Stimulated activated CD4-positive, alpha-beta T cell treated with anti-CD3 and anti-CD28 coated beads, TNF-alpha, amount 100 ng/mL, for 1 hour (primary cell): ENCODE data around the gene ARHGEF3.

Experiments
- DNase-seq, 3 donors: peaks; one replicate each; pipeline ENCODE4 v3.0.0-alpha.2; 2020; ENCODE audit warnings: low read depth in 3 of 3, low spot score in 1 of 3

Gene ARHGEF3

GRCh38 chr3:56801662-56802377 lies at the start of gene ARHGEF3:
Gene ARHGEF3 (minus strand): TSS chr3:56801949. CDS start chr3:56801798, 151 bp downstream.
- DNase-seq: peak; percentile 69 to 90 (median 79)

- no peak for DNase-seq
These were observed 47.9 kb upstream of the ARHGEF3 start for GRCh38 chr3:56849698-56850097.

GRCh38 chr3:56845505-56845904 lies 43.8 kb upstream of the ARHGEF3 start:
- DNase-seq: no peak

GRCh38 chr3:56844536-56844935 lies 42.8 kb upstream of the ARHGEF3 start:
- no peak for DNase-seq

- no peak for DNase-seq
These were observed 38.3 kb upstream of the ARHGEF3 start for GRCh38 chr3:56839784-56840715.

GRCh38 chr3:56838448-56838847 lies 36.7 kb upstream of the ARHGEF3 start:
- no peak for DNase-seq

- DNase-seq: no peak
These were observed 35.6 kb upstream of the ARHGEF3 start for GRCh38 chr3:56837196-56837955.

GRCh38 chr3:56836276-56837163 lies 34.8 kb upstream of the ARHGEF3 start:
- no peak for DNase-seq

- DNase-seq: no peak
These were observed 34.0 kb upstream of the ARHGEF3 start for GRCh38 chr3:56835650-56836227.

GRCh38 chr3:56833536-56833935 lies 31.8 kb upstream of the ARHGEF3 start:
- no peak for DNase-seq

GRCh38 chr3:56833022-56833421 lies 31.3 kb upstream of the ARHGEF3 start:
- no peak for DNase-seq

GRCh38 chr3:56831572-56831971 lies 29.8 kb upstream of the ARHGEF3 start:
- no peak for DNase-seq

- DNase-seq: no peak
These were observed 29.1 kb upstream of the ARHGEF3 start for GRCh38 chr3:56830884-56831283.

GRCh38 chr3:56829533-56829932 lies 27.8 kb upstream of the ARHGEF3 start:
- no peak for DNase-seq

- DNase-seq: no peak
These were observed 25.3 kb upstream of the ARHGEF3 start for GRCh38 chr3:56826831-56827722.

- DNase-seq: no peak
These were observed 24.1 kb upstream of the ARHGEF3 start for GRCh38 chr3:56825567-56826438.

GRCh38 chr3:56823984-56824703 lies 22.4 kb upstream of the ARHGEF3 start:
- no peak for DNase-seq
